Lower lobe of right lung (tissue), 2 donors: ENCODE results near the gene RELN. TPM values are rescaled to one million over a fixed set of nuclear protein-coding genes. Genes with fewer than 3 reads are reported as not detected.

Experiments
- ATAC-seq, 2 donors: fragments of 200-7000 bp; cut with Tn5 transposase; one replicate each; pipeline ENCODE4 v1.9.1; 2020 to 2022; ENCODE audit warnings: mild to moderate bottlenecking in 2 of 2, moderate library complexity in 2 of 2
- DNase-seq: peaks from one replicate; pipeline ENCODE4 v3.0.0-alpha.2; 2020
- H3K27ac ChIP-seq: fragments of 200-600 bp; one replicate; pipeline ENCODE4 v1.8.0; 2022
- H3K27me3 ChIP-seq: fragments of 200-600 bp; one replicate; pipeline ENCODE4 v1.8.0; 2022; ENCODE audit warnings: low read depth
- H3K36me3 ChIP-seq: fragments of 200-600 bp; one replicate; pipeline ENCODE4 v1.8.0; 2022; ENCODE audit warnings: mild to moderate bottlenecking
- H3K4me1 ChIP-seq: fragments of 200-600 bp; one replicate; pipeline ENCODE4 v1.8.0; 2022
- H3K4me3 ChIP-seq: fragments of 200-600 bp; one replicate; pipeline ENCODE4 v1.8.0; 2022; ENCODE audit warnings: mild to moderate bottlenecking
- H3K9me3 ChIP-seq: fragments of 200-600 bp; one replicate; pipeline ENCODE4 v1.8.0; 2022
- CTCF ChIP-seq: fragments of 200-600 bp; IDR thresholded peaks from one replicate; pipeline ENCODE4 v1.8.0; 2022; ENCODE audit warnings: antibody characterized with exemption, mild to moderate bottlenecking
- intact Hi-C: fragments of 100-400 bp; cut with DNase I; formaldehyde crosslinking; loops from one replicate; pipeline ENCODE4 v1.11.0; 2022
- total RNA-seq: library from RNA; stranded (reverse); fragmentation: NEBNext Ultra II Directional; extraction: Animal tissue kit (Norgen Biotek cat#: 25700); gene quantifications from one replicate; pipeline ENCODE4 v1.2.1, GENCODE V29; 2021
- donor health status: DM: no; HTN: yes; CAD: no; lungs with severe emphysema.

The RELN gene
- total RNA-seq, 1 donor from 2014 or later: 3.7 TPM

GRCh38 chr7:103879928-103880600 is 109.4 kb downstream of the RELN start:
- Histone ChIP-seq H3K9me3 (no peaks in the 10 kb centered on the region), H3K27ac (no peak overlapping the region), H3K4me3 (no peak overlapping the region), H3K36me3 (no peaks in the 10 kb centered on the region), H3K4me1 (no peaks in the 10 kb centered on the region), H3K27me3 (no peaks in the 10 kb centered on the region)
- DNase-seq (no peak), ATAC-seq (no peak)
- intact Hi-C loops: no loop called here
- no peak for TF ChIP-seq CTCF

- ATAC-seq: no peak
- Histone ChIP-seq H3K9me3 (no peaks in the 10 kb centered on the region), H3K27me3 (no peaks in the 10 kb centered on the region), H3K36me3 (no peaks in the 10 kb centered on the region), H3K4me1 (no peaks in the 10 kb centered on the region), H3K27ac (no peak overlapping the region), H3K4me3 (no peak overlapping the region)
- TF ChIP-seq CTCF: no peak
- no peak for DNase-seq
- intact Hi-C loops: no loop called here
Measured at GRCh38 chr7:103879411-103879810, 110.0 kb downstream of the RELN start.

GRCh38 chr7:103877565-103877964 is 111.9 kb downstream of the RELN start:
- intact Hi-C loops: no loop called here
- no peaks in the 10 kb centered on the region for H3K36me3 ChIP-seq
- H3K4me3 ChIP-seq: no peak overlapping the region
- no peaks in the 10 kb centered on the region for H3K9me3 ChIP-seq
- no peak for DNase-seq
- H3K27ac ChIP-seq: no peak overlapping the region
- no peaks in the 10 kb centered on the region for H3K4me1 ChIP-seq
- no peaks in the 10 kb centered on the region for H3K27me3 ChIP-seq
- ATAC-seq: no peak
- TF ChIP-seq CTCF: no peak

- no peak for TF ChIP-seq CTCF
- H3K9me3 ChIP-seq: no peaks in the 10 kb centered on the region
- no peak overlapping the region for H3K27ac ChIP-seq
- H3K4me3 ChIP-seq: no peak overlapping the region
- no peaks in the 10 kb centered on the region for H3K27me3 ChIP-seq
- intact Hi-C loops: no loop called here
- H3K36me3 ChIP-seq: no peaks in the 10 kb centered on the region
- no peaks in the 10 kb centered on the region for H3K4me1 ChIP-seq
- ATAC-seq (no peak), DNase-seq (no peak)
Measured at GRCh38 chr7:103875718-103876117, 113.7 kb downstream of the RELN start.

GRCh38 chr7:103871473-103871872 is 118.0 kb downstream of the RELN start:
- Histone ChIP-seq H3K4me3 (no peak overlapping the region), H3K36me3 (no peaks in the 10 kb centered on the region), H3K27ac (no peak overlapping the region), H3K4me1 (no peaks in the 10 kb centered on the region), H3K27me3 (no peaks in the 10 kb centered on the region), H3K9me3 (no peaks in the 10 kb centered on the region)
- DNase-seq (no peak), ATAC-seq (no peak)
- no peak for TF ChIP-seq CTCF
- intact Hi-C loops: no loop called here

GRCh38 chr7:103870664-103871063 is 118.8 kb downstream of the RELN start:
- no peaks in the 10 kb centered on the region for H3K4me1 ChIP-seq
- H3K4me3 ChIP-seq: no peak overlapping the region
- intact Hi-C loops: no loop called here
- H3K27me3 ChIP-seq: no peaks in the 10 kb centered on the region
- H3K27ac ChIP-seq: no peak overlapping the region
- no peak for TF ChIP-seq CTCF
- H3K9me3 ChIP-seq: no peaks in the 10 kb centered on the region
- ATAC-seq: no peak
- H3K36me3 ChIP-seq: no peaks in the 10 kb centered on the region
- DNase-seq: no peak
